A549 treated with CORT108297 at 1 μM for 4 hours (cell line): Measurements from ENCODE around the gene CIT. TPM values are rescaled to one million over a fixed set of nuclear protein-coding genes. Genes with fewer than 3 reads are reported as not detected.

Source experiments
- total RNA-seq: library from RNA; stranded (reverse); fragments of 200-300 nt; extraction: Qiagen RNA extraction; gene quantifications from 5 replicates; pipeline ENCODE4 v1.2.3, GENCODE V29; 2022

CIT gene
- total RNA-seq, result 10.1 to 14.6 TPM (median 12.3 TPM) in 5 replicates

GRCh38 chr12:119876761-119877638 is at the start of gene CIT:
TSS of gene CIT (minus strand) at chr12:119877320. CDS start at chr12:119876168, 1,152 bp downstream.

GRCh38 chr12:119667577-119668323 is 209.4 kb downstream of the CIT start, which contains the start of gene PRKAB1:
TSS of gene PRKAB1 (plus strand) at chr12:119668133. CDS start at chr12:119668245, 112 bp downstream.

Other genes with a start within 250 kb of the CIT start
- 31.9 to 35.6 TPM (median 34.2 TPM) in 5 replicates for gene PRKAB1, start 209.2 kb downstream of the CIT start, total RNA-seq
- gene BICDL1, start 111.9 kb upstream of the CIT start, total RNA-seq, result 2.7 to 4.8 TPM (median 4.3 TPM) in 5 replicates
- 65.9 to 76.8 TPM (median 75.5 TPM) in 5 replicates for gene RAB35, start 239.4 kb upstream of the CIT start, total RNA-seq